K562 (cell line): Measurements from ENCODE around the gene RAB6A. TPM values are rescaled to one million over a fixed set of nuclear protein-coding genes. Genes with fewer than 3 reads are reported as not detected.
A peak's percentile ranks its signal among the peaks of the same experiment; 100 is the strongest.

ENCODE experiments used
- ATF7 ChIP-seq: fragments of 450-650 bp; IDR thresholded peaks from 2 replicates; pipeline ENCODE4 v1.7.1; 2014; ENCODE audit warnings: mild to moderate bottlenecking, moderate library complexity
- BRD4 ChIP-seq: fragments of 200-600 bp; sonication (generic); IDR thresholded peaks from 2 replicates; pipeline ENCODE4 v1.6.1; 2017; ENCODE audit warnings: inconsistent platforms
- CBFB ChIP-seq: sonication (generic); formaldehyde crosslinking; IDR thresholded peaks from 2 replicates; pipeline ENCODE4 v1.4.0; 2020; ENCODE audit warnings: mild to moderate bottlenecking, missing genetic modification reagents
- CTCF ChIP-seq, 3 experiments: IDR thresholded peaks in 2 of 3; conservative IDR thresholded peaks in 1 of 3; 2 replicates each; pipeline ENCODE4 v1.5.1; 2011 to 2012; ENCODE audit warnings: low read length in 3 of 3, mild to moderate bottlenecking in 3 of 3, control low read depth in 2 of 3, improper control_type of control experiment in 1 of 3, inconsistent platforms in 1 of 3, low read depth in 1 of 3, mixed read lengths in 1 of 3, moderate library complexity in 1 of 3; ENCODE audit not compliant: insufficient read depth in 2 of 3
- DACH1 ChIP-seq: fragments of 450-650 bp; IDR thresholded peaks from 2 replicates; pipeline ENCODE4 v1.6.1; 2018; ENCODE audit not compliant: partially characterized antibody
- PBX2 ChIP-seq, 2 experiments: IDR thresholded peaks in 1 of 2; conservative IDR thresholded peaks in 1 of 2; 2 replicates each; pipeline ENCODE4 v1.6.1; 2016; ENCODE audit warnings: low read depth in 2 of 2, mild to moderate bottlenecking in 1 of 2, missing compliant biosample characterization in 1 of 2, missing genetic modification characterization in 1 of 2, moderate library complexity in 1 of 2
- POLR2A ChIP-seq: fragments of 450-650 bp; conservative IDR thresholded peaks from 2 replicates; pipeline ENCODE4 v1.6.1; 2016
- PREB ChIP-seq: sonication (generic); formaldehyde crosslinking; IDR thresholded peaks from 2 replicates; pipeline ENCODE4 v1.8.1; 2023; ENCODE audit warnings: mild to moderate bottlenecking, missing genetic modification reagents
- SAFB ChIP-seq: fragments of 200-400 bp; formaldehyde crosslinking; IDR thresholded peaks from 2 replicates; pipeline ENCODE4 v1.6.1; 2017; ENCODE audit warnings: low read depth, low read length, borderline replicate concordance
- TEAD1 ChIP-seq, 2 experiments: fragments of 450-650 bp in 1 of 2; sonication (generic) in 1 of 2; formaldehyde crosslinking; IDR thresholded peaks; 2 replicates each; pipeline versions ENCODE4 v1.4.0 to v1.8.0; 2020 to 2022; ENCODE audit warnings: mild to moderate bottlenecking in 2 of 2, missing genetic modification reagents in 1 of 2
- TEAD2 ChIP-seq: fragments of 450-650 bp; IDR thresholded peaks from 2 replicates; pipeline ENCODE4 v1.6.1; 2016; ENCODE audit warnings: missing genetic modification characterization, control low read depth, missing compliant biosample characterization
- ZNF165 ChIP-seq: fragments of 250-450 bp; sonication (Bioruptor Pico); IDR thresholded peaks from 2 replicates; pipeline ENCODE4 v1.4.0; 2020; ENCODE audit warnings: borderline replicate concordance
- ZNF311 ChIP-seq: fragments of 250-450 bp; sonication (Bioruptor Pico); IDR thresholded peaks from 2 replicates; pipeline ENCODE4 v1.4.0; 2020; ENCODE audit warnings: mild to moderate bottlenecking, moderate library complexity
- ZNF583 ChIP-seq: fragments of 250-450 bp; sonication (Bioruptor Pico); IDR thresholded peaks from 2 replicates; pipeline ENCODE4 v1.4.0; 2020
- polyA plus RNA-seq, 8 experiments: library from polyadenylated mRNA; depleted of rRNA in 4 of 8; stranded (reverse) in 5 of 8; unstranded in 3 of 8; fragments of >200 nt; fragmentation: Nextera tagmentation in 2 of 8; fragmentation: Illumina TruSeq in 1 of 8; extraction: Ambion mirVana in 2 of 8; extraction: Trizol in 1 of 8; gene quantifications; 2 replicates each; pipeline versions ENCODE4 v1.2.1 to v1.2.3, GENCODE V29; 2011 to 2014; ENCODE audit warnings: inconsistent platforms in 1 of 8, missing spikeins in 1 of 8
- total RNA-seq, 7 experiments: library from RNA; depleted of rRNA in 6 of 7; stranded (reverse); fragments of >200 nt in 6 of 7; fragmentation: Illumina TruSeq in 2 of 7; extraction: Trizol in 2 of 7; gene quantifications; 2 replicates each; pipeline versions ENCODE4 v1.2.1 to v1.2.3, GENCODE V29; 2011 to 2021; ENCODE audit warnings: low replicate concordance in 1 of 7
- TF ChIP-seq, protein P1 (sequence below): fragments of 250-450 bp; sonication (Bioruptor Pico); IDR thresholded peaks from 2 replicates; pipeline ENCODE4 v1.5.0; 2021; ENCODE audit warnings: mild to moderate bottlenecking, borderline replicate concordance
- TF ChIP-seq, protein P2 (sequence below): fragments of 450-650 bp; IDR thresholded peaks from 2 replicates; pipeline ENCODE4 v1.6.1; 2016; ENCODE audit warnings: mild to moderate bottlenecking

The RAB6A gene
- total and polyA plus RNA-seq, 9 of the 15 experiments (the other 6 are each of a cell fraction or from before 2014, with no cell fraction given), result 14.0 to 95.3 (median 45.4) TPM

DNA sequence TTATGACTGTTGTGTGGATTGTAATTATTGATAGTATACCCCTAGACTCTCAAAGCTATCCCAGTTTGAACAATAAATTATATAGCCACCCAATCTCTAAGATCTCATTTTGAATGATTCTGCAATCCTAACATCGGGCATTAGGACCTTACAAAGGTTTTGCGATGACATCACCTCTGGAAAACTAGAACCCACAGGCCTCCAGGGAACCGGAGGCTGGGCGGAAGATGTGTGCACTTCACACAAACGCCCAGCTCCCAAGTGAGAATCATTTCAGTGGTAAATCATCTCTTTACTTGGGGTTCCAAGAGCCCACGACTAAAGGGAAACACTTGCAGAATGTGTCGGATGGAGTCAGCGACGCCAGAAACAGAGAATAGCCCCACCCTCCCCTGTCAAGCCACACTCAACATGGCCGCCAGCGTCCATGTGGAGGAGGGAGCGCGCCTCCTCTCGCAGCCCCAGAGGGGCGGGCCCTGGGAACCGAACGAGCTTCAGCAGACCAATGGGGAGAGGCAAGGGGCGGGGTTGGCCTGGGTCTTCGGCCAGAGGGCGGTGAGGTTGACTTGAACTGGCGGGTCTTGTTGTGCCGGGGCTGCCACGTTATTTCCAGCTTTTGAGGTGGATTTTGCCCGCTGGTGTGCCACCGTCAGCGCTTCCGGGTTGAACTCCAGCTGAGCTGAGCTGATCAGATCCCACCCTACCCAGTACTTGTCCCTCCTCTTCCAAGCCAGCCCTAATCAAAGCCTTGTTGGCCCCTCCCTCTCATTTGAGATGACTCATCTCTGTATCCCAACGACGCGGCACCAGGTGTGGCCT lies 18.4 kb upstream of the RAB6A start (continued):
- TF ChIP-seq, protein P1, sequence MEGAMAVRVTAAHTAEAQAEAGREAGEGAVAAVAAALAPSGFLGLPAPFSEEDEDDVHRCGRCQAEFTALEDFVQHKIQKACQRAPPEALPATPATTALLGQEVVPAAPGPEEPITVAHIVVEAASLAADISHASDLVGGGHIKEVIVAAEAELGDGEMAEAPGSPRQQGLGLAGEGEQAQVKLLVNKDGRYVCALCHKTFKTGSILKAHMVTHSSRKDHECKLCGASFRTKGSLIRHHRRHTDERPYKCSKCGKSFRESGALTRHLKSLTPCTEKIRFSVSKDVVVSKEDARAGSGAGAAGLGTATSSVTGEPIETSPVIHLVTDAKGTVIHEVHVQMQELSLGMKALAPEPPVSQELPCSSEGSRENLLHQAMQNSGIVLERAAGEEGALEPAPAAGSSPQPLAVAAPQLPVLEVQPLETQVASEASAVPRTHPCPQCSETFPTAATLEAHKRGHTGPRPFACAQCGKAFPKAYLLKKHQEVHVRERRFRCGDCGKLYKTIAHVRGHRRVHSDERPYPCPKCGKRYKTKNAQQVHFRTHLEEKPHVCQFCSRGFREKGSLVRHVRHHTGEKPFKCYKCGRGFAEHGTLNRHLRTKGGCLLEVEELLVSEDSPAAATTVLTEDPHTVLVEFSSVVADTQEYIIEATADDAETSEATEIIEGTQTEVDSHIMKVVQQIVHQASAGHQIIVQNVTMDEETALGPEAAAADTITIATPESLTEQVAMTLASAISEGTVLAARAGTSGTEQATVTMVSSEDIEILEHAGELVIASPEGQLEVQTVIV, result no peak
- TF ChIP-seq ZNF311 (no peak), CTCF (IDR thresholded peaks at IDR 0.05 in 2 of 3, conservative IDR thresholded peaks at IDR 0.05 in 1 of 3; ENCODE audit: insufficient read depth in 2 of 3, low read depth in 1 of 3, low read length in 3 of 3) (peak in 1 of 3 experiments; percentile 11; a peak in 1 of 6 replicates), ZNF583 (CRISPR knock-in tag) (0 out of 2 replicates have a peak, but pooled peaks have one; percentile 10), SAFB (no peak), POLR2A (peak; percentile 88), TEAD1 (CRISPR knock-in tag; IDR thresholded peaks at IDR 0.05) (peak; percentile 14 to 30; a peak in 1 of 4 replicates), ZNF165 (CRISPR knock-in tag) (no peak), CBFB (no peak), DACH1 (no peak), PBX2 (CRISPR knock-in tag; IDR thresholded peaks at IDR 0.05; ENCODE audit: low read depth) (no peak), PBX2 (tag; conservative IDR thresholded peaks at IDR 0.05; ENCODE audit: low read depth) (peak; percentile 33; the same call in 1 of the 2 replicates), PREB (no peak), ATF7 (peak; percentile 99), BRD4 (no peak; the same call in 1 of the 2 replicates), TEAD2 (no peak)
- TF ChIP-seq, protein P2, sequence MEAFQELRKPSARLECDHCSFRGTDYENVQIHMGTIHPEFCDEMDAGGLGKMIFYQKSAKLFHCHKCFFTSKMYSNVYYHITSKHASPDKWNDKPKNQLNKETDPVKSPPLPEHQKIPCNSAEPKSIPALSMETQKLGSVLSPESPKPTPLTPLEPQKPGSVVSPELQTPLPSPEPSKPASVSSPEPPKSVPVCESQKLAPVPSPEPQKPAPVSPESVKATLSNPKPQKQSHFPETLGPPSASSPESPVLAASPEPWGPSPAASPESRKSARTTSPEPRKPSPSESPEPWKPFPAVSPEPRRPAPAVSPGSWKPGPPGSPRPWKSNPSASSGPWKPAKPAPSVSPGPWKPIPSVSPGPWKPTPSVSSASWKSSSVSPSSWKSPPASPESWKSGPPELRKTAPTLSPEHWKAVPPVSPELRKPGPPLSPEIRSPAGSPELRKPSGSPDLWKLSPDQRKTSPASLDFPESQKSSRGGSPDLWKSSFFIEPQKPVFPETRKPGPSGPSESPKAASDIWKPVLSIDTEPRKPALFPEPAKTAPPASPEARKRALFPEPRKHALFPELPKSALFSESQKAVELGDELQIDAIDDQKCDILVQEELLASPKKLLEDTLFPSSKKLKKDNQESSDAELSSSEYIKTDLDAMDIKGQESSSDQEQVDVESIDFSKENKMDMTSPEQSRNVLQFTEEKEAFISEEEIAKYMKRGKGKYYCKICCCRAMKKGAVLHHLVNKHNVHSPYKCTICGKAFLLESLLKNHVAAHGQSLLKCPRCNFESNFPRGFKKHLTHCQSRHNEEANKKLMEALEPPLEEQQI, result no peak; the same call in 1 of the 2 replicates
